Activated T-helper 17 cell treated with anti-CD3 and anti-CD28 coated beads, Interleukin-2, amount 50 U/mL, for 72 hours (primary cell): Measurements from ENCODE around the gene WDFY4. TPM values are rescaled to one million over a fixed set of nuclear protein-coding genes. Genes with fewer than 3 reads are reported as not detected.

ENCODE experiments used
- ATAC-seq: fragments of 150-1000 bp; cut with Tn5 transposase; replicated peaks from 2 replicates; pipeline ENCODE4 v1.10.0; 2021; ENCODE audit warnings: mild to moderate bottlenecking, moderate library complexity
- H3K27ac Mint-ChIP-seq: one replicate; pipeline ENCODE4 v1.8.0; 2022; ENCODE audit warnings: mixed read lengths
- H3K27me3 Mint-ChIP-seq: one replicate; pipeline ENCODE4 v1.8.0; 2022; ENCODE audit warnings: mixed read lengths
- H3K36me3 Mint-ChIP-seq: one replicate; pipeline ENCODE4 v1.8.0; 2022; ENCODE audit warnings: low read depth, mild to moderate bottlenecking, mixed read lengths
- H3K4me1 Mint-ChIP-seq: one replicate; pipeline ENCODE4 v1.8.0; 2022; ENCODE audit warnings: mixed read lengths
- H3K4me3 Mint-ChIP-seq: one replicate; pipeline ENCODE4 v1.8.0; 2022; ENCODE audit warnings: mild to moderate bottlenecking, mixed read lengths
- H3K9me3 Mint-ChIP-seq: one replicate; pipeline ENCODE4 v1.8.0; 2022; ENCODE audit warnings: mixed read lengths
- total RNA-seq, 2 donors: library from RNA; stranded (reverse); gene quantifications; one replicate each; pipeline ENCODE4 v1.2.3, GENCODE V29; 2022

Gene WDFY4
- total RNA-seq, 2 donors from 2014 or later: 0.35 to 0.90 TPM

DNA sequence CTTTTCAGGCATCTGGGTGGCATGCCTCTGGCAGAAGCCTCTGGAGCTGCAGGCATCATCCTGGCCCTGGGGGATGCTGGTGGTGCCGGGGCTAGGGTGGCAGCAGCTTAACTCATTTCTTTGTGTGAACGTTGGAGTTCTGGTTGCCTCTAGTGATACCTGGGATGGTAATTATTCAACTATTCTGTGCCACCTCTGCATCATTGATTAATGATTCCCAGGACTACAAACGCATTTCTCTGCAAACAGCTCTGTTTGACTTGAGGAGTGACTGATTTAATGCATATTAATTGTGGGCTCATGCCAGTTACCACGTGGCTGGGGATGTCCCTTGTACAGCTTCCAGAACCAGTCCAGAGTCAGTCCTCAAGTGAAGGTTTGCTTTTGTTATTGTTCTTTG, 199.0 kb downstream of the WDFY4 start:
- Mint-ChIP-seq H3K4me3 (no peak overlapping the region), H3K27ac (no peak overlapping the region), H3K27me3 (peaks cover 3% of the 10 kb centered on the region), H3K36me3 (no peaks in the 10 kb centered on the region), H3K4me1 (no peaks in the 10 kb centered on the region), H3K9me3 (no peaks in the 10 kb centered on the region)
- ATAC-seq: no peak

DNA sequence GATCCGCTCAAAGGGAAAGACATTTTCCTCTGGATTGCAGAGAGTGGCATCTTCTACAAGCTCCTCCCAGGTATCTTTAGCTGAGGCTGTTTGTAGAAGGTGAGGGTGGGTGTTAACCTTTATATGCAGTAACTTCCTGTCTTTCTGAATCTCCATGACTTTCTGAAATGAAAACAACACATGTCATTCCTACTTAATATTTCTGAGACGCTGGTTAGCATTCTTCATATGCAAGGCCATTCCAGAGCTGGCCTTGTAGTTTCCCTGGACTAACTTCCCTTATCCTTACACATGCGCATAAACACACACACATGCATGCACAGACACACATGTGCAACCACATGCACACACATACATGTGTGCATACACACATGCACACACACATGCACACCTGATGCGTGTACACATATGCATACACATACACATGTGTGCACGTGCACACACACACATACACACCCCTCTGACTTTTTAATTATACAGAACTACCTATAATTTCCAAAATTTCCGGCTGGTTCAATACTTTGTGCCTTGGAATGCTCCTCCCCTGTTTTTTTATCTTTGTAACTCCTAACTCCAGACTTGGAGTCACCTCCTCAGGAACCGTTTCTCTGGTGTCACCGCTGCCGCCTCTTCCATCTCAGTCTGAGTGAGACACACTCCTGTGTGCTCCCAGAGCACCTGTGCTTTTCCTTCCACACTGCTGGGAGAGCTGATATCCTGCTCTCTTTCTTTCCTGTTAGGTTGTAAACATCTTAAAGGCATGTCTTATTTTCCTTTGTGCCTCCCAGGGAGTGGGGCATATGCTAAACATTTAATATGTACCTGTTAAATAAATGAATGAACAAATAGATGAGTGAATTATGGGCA, 199.7 kb downstream of the WDFY4 start:
- Mint-ChIP-seq H3K27me3 (peaks cover 3% of the 10 kb centered on the region), H3K36me3 (no peaks in the 10 kb centered on the region), H3K9me3 (no peaks in the 10 kb centered on the region), H3K4me1 (no peaks in the 10 kb centered on the region), H3K27ac (no peak overlapping the region), H3K4me3 (no peak overlapping the region)
- ATAC-seq: no peak

DNA sequence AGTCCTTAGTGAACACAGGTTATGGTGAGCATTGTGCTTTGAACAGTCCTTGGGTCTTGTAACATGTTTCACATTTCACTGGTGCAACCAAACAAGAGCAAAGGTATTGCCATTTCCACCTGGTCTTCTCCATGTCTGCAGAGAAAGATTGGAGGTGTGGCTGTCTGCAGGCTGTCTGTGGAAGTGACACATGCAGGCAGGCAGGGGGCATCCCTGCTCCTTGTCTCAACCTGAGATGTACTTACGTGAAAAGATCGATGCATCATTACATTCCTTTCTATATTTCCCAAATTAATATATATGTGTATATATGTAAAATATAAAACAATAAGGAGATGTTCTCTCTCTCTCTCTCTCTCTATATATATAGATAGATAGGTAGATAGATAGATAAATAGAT, 200.7 kb downstream of the WDFY4 start:
- Mint-ChIP-seq H3K27me3 (peaks cover 3% of the 10 kb centered on the region), H3K4me1 (no peaks in the 10 kb centered on the region), H3K36me3 (no peaks in the 10 kb centered on the region), H3K27ac (no peak overlapping the region), H3K4me3 (no peak overlapping the region), H3K9me3 (no peaks in the 10 kb centered on the region)
- ATAC-seq: no peak

DNA sequence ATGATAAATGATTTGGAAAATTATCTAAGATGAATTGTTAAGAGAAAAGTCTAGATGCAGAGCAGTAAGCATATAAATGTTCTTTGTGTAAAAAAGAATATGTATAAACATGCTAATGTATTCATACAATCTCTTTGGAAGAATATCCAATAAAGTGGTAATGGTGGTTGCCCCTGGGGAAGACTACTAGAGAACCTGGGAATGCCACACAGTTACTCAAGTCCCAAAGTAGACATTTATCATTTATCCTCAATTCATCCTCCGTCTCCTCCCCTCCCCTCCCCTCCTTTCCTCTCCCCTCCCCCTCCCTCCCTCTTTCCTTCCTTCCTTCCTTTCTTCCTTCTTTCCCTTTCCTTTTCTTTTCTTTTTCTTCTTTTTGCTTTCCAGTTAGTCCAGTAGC, 203.3 kb downstream of the WDFY4 start:
- Mint-ChIP-seq H3K4me3 (no peak overlapping the region), H3K36me3 (no peaks in the 10 kb centered on the region), H3K9me3 (no peaks in the 10 kb centered on the region), H3K27ac (no peak overlapping the region), H3K27me3 (peaks cover 3% of the 10 kb centered on the region), H3K4me1 (no peaks in the 10 kb centered on the region)
- no peak for ATAC-seq

DNA sequence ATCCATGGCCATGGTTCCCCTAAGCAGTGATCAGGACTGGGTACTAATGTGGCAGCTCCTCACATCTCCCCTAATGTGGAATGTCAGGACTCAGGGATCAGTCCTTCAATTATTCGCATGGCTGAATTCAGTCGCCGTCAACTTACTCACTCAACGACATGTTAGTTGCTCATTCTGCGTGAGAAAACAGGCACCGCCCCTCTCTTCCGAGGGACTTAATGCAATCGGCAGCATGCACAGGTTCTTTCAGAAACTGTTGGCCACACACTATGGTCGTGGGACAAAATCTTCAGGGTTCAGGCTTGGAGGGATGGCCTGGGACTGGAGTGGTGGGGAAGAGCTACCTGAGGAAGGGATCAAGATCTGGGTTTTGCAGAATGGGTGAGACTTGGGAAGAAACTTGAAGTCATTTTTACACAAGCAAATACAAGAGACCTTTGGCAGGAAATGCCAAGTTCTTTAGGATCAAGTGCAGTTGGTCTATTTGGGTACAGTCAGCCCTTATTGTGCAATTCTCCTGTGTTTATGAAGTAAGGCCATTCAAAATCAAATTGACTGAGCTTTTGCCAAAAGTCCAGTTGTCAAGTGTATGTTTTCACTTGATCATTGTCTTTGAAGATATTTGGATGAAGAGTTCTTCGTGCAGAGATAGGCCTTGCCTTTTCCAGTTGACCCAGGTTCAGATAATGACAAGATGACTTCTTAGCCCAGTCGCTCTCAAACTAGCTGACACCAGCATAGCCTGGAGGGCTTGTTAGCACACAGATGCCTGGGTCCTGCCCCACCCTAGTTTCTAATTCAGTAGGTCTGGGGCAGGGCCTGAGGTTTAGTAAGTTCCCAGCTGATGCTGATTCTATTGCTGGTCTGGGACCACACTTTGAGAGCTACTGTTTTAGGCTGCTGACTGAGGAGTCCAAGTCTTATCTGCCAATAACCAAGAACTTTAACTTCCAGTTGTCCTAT, 206.5 kb downstream of the WDFY4 start:
- no peaks in the 10 kb centered on the region for H3K27me3 Mint-ChIP-seq
- no peaks in the 10 kb centered on the region for H3K9me3 Mint-ChIP-seq
- H3K4me1 Mint-ChIP-seq: no peaks in the 10 kb centered on the region
- no peak for ATAC-seq
- no peak overlapping the region for H3K27ac Mint-ChIP-seq
- H3K4me3 Mint-ChIP-seq: no peak overlapping the region
- no peaks in the 10 kb centered on the region for H3K36me3 Mint-ChIP-seq

DNA sequence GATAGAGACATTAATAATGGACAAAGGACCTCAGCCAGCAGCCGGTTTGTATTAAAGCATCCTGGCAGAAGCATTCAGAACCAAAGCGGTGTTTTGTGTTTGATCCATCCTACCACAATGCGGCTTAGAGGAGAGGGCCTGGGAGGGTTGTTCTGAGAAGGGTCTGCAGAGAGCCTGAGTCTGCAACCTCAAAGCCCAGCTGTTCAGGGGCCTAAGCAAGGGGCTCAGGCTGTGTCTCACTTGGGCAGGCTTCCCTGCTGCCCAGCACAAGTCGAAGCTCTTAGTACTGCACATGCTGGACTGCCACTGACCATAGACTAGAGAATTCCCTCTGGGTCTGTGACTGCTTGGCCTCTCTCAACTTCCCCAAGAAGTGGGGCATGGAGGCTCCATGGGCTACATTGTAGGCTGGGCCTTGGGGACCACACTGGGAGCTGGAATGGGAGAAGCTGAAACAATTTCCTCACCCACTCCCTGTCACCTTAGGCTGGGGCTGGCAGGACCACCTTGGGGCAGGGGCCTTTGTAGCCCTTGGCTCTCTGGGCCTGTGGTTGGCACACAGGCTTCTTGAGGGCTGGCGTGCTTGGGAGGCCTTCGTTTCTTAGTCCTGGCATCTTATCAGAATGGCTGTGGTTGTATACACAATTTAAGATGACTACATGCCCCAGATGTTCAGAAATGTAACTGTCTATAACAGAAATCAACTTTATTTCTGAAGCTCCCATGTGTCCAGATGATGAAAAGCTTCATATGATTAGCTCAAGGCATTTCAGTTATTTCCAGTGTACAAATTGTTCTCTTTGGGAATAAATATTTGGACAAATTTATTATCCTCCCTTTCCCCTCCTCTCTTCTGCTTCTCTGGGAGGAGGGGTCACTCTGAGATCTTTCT, 210.5 kb downstream of the WDFY4 start:
- H3K36me3 Mint-ChIP-seq: no peaks in the 10 kb centered on the region
- H3K4me1 Mint-ChIP-seq: no peaks in the 10 kb centered on the region
- no peak overlapping the region for H3K4me3 Mint-ChIP-seq
- no peaks in the 10 kb centered on the region for H3K27me3 Mint-ChIP-seq
- no peaks in the 10 kb centered on the region for H3K9me3 Mint-ChIP-seq
- ATAC-seq: no peak
- no peak overlapping the region for H3K27ac Mint-ChIP-seq

DNA sequence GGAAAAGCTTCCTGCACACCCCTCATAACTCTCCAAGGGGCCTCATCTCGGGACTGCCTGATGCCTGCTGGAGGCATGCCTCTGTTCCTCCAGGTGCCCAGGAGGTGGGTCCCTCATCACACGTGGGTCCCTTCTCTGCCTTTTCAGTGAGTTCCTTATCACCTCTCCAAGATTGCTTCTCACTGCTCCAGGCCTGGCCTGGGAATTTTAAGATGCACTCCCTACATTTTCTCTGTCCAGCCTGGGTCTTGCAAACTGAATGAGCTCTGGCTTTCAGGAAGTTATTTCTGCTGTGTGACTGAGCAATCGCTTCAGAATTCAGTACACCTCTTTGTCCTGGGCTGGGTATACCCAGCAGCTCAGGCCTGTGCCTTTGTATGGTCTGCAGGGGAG, 211.1 kb downstream of the WDFY4 start:
- no peak for ATAC-seq
- no peak overlapping the region for H3K4me3 Mint-ChIP-seq
- no peaks in the 10 kb centered on the region for H3K9me3 Mint-ChIP-seq
- no peaks in the 10 kb centered on the region for H3K27me3 Mint-ChIP-seq
- H3K4me1 Mint-ChIP-seq: no peaks in the 10 kb centered on the region
- H3K27ac Mint-ChIP-seq: no peak overlapping the region
- no peaks in the 10 kb centered on the region for H3K36me3 Mint-ChIP-seq

DNA sequence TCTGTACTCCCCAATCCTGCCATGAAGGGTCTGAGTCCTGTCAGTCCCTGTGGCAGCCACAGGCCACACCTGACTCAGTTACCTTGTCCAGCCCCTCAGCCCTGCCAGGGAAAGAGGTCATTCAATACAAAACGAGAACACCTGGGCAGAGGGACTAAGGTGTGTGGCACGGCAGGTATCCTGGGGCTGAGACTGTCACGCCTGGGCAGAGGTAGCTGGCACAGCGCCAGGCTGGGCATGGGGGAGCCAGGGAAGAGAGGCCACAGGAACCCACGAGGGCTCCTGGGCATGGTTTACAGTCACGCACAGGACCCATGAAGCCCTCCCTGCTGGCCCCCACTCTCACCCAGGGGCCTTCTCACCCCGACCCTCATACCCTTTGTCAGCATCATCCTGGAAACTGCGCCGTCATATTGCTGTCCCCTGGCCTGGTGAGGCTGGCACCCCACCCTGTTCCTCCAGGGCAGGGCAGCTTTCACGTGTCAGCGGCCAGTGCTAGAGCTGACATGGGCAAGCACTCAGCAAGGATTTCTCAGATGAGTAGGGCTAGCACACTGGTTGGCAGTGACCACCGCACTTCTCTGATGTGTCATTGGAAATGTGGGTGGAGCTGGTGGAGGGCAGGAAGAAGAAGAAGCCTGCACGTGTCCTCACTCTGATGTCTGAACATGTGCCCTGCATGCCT, 212.2 kb downstream of the WDFY4 start:
- no peaks in the 10 kb centered on the region for H3K36me3 Mint-ChIP-seq
- ATAC-seq: no peak
- no peaks in the 10 kb centered on the region for H3K27me3 Mint-ChIP-seq
- H3K9me3 Mint-ChIP-seq: no peaks in the 10 kb centered on the region
- no peak overlapping the region for H3K4me3 Mint-ChIP-seq
- no peak overlapping the region for H3K27ac Mint-ChIP-seq
- no peaks in the 10 kb centered on the region for H3K4me1 Mint-ChIP-seq

DNA sequence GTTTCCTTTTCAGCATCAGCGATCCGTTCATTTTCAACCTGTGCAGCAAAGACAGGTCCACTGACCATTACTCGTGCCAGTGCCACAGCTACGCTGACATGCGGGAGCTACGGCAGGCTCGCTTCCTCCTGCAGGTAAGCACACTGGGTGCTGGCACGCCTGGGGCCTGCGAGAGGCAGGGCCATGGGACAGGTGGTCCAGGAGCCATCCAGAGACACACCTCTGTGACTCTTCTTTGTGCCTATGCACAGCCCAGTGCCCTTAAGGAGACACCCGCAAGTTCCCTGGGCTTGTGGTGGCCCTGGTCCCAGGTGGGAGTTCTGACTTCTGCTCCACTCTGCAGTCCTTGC, 212.7 kb downstream of the WDFY4 start:
- Mint-ChIP-seq H3K36me3 (no peaks in the 10 kb centered on the region), H3K4me1 (no peaks in the 10 kb centered on the region), H3K27ac (no peak overlapping the region), H3K9me3 (no peaks in the 10 kb centered on the region), H3K4me3 (no peak overlapping the region), H3K27me3 (peaks cover 1% of the 10 kb centered on the region)
- no peak for ATAC-seq

DNA sequence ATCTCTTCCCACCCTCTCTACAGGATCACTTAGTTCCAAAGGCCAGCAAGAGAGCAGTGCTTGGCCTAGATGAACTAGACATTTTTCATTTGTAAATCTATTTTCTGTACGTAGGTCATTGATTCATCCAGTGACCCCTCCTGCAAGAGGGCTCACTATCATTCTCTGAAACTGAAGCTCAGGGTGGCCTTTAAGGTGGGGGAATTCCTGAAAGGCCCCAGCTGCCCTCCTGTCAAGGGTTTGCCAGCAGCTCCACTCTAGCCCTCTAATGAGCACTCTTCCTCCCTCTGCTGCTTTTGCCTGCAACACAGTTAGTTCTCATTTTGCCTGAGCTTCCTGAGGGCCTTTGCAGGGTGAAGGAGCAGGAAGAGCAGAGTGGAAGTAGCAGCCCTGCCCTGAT, 213.8 kb downstream of the WDFY4 start:
- H3K4me3 Mint-ChIP-seq: no peak overlapping the region
- no peak overlapping the region for H3K27ac Mint-ChIP-seq
- H3K9me3 Mint-ChIP-seq: no peaks in the 10 kb centered on the region
- ATAC-seq: no peak
- no peaks in the 10 kb centered on the region for H3K36me3 Mint-ChIP-seq
- H3K27me3 Mint-ChIP-seq: peaks cover 4% of the 10 kb centered on the region
- no peaks in the 10 kb centered on the region for H3K4me1 Mint-ChIP-seq

DNA sequence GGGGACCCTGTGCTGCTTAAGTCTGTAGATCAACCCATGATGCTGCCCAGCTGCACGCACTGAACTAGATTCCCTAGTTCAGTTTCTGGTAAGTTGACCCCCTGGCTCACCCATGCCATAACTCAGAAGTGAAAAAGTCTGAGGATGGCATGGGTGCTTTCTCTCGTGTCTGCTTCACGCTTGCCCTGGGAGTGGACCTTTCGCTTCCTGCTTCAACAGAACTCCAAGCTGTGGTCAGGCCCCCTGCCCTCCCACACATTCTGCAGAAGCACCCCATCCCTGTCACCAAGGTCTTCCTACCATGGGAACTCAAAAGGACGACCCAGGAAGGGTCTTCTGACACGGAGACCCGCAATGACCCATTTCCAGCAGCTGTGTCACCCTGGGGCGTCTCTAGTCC, 215.1 kb downstream of the WDFY4 start:
- H3K36me3 Mint-ChIP-seq: no peaks in the 10 kb centered on the region
- H3K4me3 Mint-ChIP-seq: no peak overlapping the region
- no peak for ATAC-seq
- H3K27me3 Mint-ChIP-seq: peaks cover 4% of the 10 kb centered on the region
- H3K9me3 Mint-ChIP-seq: no peaks in the 10 kb centered on the region
- H3K27ac Mint-ChIP-seq: no peak overlapping the region
- no peaks in the 10 kb centered on the region for H3K4me1 Mint-ChIP-seq

DNA sequence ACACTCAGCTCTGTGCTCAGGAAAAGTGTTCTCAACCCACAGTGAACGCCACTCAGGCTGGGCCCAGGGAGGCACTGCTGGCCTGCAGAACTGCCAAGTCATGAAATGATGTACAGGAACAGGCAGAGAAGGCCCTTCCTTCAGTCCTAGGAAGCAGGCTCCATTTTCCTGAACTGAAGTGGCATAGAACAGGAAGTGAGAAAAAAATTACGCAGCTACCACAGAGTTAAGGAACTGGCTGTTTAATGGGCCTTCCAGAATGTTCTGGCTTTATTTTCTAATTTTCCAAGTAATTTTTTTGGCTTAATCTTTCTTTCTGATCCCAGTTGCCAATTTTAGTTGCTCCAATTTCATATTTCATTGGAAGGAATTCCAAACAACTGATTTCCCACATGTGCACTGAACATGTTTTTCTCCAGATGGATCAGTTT, 215.7 kb downstream of the WDFY4 start:
- H3K4me3 Mint-ChIP-seq: no peak overlapping the region
- H3K27ac Mint-ChIP-seq: no peak overlapping the region
- no peaks in the 10 kb centered on the region for H3K36me3 Mint-ChIP-seq

DNA sequence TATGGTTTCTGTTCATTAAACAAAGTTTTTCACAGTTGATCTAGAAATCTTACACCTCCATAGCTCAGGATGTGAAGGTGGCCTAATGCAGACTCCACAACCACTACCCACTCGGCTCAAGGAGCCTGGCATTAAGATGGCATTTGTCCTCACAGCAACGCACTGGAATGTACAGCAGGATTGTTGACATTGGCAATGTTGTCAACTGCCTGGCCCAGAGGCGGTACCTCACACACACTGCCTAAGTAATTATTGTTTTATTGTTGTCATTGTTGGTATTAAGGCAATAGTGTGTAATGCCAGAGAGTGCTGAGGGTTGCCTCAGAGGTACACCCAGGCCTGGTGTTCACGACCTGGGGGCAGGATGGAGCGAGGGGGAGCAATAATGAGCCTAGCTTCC, 216.6 kb downstream of the WDFY4 start:
- no peak overlapping the region for H3K4me3 Mint-ChIP-seq
- H3K9me3 Mint-ChIP-seq: no peaks in the 10 kb centered on the region
- H3K36me3 Mint-ChIP-seq: no peaks in the 10 kb centered on the region
- H3K4me1 Mint-ChIP-seq: no peaks in the 10 kb centered on the region
- H3K27ac Mint-ChIP-seq: no peak overlapping the region
- ATAC-seq: no peak
- peaks cover 4% of the 10 kb centered on the region for H3K27me3 Mint-ChIP-seq

More for the DNA sequence above, 215.7 kb downstream of the WDFY4 start:
- H3K27me3 Mint-ChIP-seq: peaks cover 4% of the 10 kb centered on the region
- no peak for ATAC-seq
- no peaks in the 10 kb centered on the region for H3K4me1 Mint-ChIP-seq
- no peaks in the 10 kb centered on the region for H3K9me3 Mint-ChIP-seq

DNA sequence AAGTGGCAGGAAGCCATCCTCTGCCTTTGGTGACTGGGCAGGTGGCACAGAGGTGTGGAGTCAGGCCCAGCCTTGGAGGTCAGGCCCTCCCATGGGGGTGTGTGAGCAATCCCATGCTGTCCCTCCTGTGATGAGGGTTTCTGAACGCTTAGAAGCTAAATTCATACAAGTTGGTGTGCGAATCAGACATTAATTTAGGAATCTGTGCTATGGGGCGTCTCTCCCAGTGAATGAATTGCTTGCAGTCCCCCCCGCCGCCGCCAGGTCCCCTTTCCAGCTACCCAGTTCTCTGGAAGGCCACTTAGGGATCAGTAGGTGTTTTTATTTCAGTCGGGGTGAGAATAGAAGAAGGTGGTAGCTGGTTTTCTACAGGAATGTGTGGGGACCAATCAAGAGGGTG, 217.4 kb downstream of the WDFY4 start:
- ATAC-seq: no peak
- Mint-ChIP-seq H3K36me3 (no peaks in the 10 kb centered on the region), H3K4me1 (no peaks in the 10 kb centered on the region), H3K27me3 (peaks cover 4% of the 10 kb centered on the region), H3K4me3 (no peak overlapping the region), H3K27ac (no peak overlapping the region), H3K9me3 (no peaks in the 10 kb centered on the region)
